HAP-1 (cell line): ENCODE data around the gene PPARGC1A.

Experiments used
- DNase-seq, 2 experiments: peaks; one replicate each; pipeline ENCODE4 v3.0.0-alpha.2; 2016 to 2020; ENCODE audit warnings: low spot score in 2 of 2
- H3K27me3 ChIP-seq: fragments of 250-450 bp; sonication (Bioruptor Pico); 2 replicates; pipeline ENCODE4 v1.5.1; 2020; ENCODE audit warnings: low read depth, mild to moderate bottlenecking, moderate library complexity
- H3K36me3 ChIP-seq: fragments of 250-450 bp; sonication (Bioruptor Pico); replicated peaks from 2 replicates; pipeline ENCODE4 v1.5.1; 2020; ENCODE audit warnings: mild to moderate bottlenecking
- H3K4me1 ChIP-seq: fragments of 250-450 bp; sonication (Bioruptor Pico); 2 replicates; pipeline ENCODE4 v1.5.1; 2020; ENCODE audit warnings: mild to moderate bottlenecking
- H3K4me3 ChIP-seq: fragments of 250-450 bp; sonication (Bioruptor Pico); 2 replicates; pipeline ENCODE4 v1.5.1; 2020; ENCODE audit warnings: mild to moderate bottlenecking, moderate library complexity
- H3K9me3 ChIP-seq: fragments of 250-450 bp; sonication (Bioruptor Pico); 2 replicates; pipeline ENCODE4 v1.5.1; 2020; ENCODE audit warnings: mild to moderate bottlenecking, moderate library complexity
- in situ Hi-C: fragments of 300-500 bp; cut with MboI; formaldehyde crosslinking; loops from 3 replicates; pipeline ENCODE4 v1.14.3; 2020; ENCODE audit warnings: low sequenced_read_pairs, inconsistent platforms, mixed read lengths

The PPARGC1A gene, protein sequence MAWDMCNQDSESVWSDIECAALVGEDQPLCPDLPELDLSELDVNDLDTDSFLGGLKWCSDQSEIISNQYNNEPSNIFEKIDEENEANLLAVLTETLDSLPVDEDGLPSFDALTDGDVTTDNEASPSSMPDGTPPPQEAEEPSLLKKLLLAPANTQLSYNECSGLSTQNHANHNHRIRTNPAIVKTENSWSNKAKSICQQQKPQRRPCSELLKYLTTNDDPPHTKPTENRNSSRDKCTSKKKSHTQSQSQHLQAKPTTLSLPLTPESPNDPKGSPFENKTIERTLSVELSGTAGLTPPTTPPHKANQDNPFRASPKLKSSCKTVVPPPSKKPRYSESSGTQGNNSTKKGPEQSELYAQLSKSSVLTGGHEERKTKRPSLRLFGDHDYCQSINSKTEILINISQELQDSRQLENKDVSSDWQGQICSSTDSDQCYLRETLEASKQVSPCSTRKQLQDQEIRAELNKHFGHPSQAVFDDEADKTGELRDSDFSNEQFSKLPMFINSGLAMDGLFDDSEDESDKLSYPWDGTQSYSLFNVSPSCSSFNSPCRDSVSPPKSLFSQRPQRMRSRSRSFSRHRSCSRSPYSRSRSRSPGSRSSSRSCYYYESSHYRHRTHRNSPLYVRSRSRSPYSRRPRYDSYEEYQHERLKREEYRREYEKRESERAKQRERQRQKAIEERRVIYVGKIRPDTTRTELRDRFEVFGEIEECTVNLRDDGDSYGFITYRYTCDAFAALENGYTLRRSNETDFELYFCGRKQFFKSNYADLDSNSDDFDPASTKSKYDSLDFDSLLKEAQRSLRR

DNA sequence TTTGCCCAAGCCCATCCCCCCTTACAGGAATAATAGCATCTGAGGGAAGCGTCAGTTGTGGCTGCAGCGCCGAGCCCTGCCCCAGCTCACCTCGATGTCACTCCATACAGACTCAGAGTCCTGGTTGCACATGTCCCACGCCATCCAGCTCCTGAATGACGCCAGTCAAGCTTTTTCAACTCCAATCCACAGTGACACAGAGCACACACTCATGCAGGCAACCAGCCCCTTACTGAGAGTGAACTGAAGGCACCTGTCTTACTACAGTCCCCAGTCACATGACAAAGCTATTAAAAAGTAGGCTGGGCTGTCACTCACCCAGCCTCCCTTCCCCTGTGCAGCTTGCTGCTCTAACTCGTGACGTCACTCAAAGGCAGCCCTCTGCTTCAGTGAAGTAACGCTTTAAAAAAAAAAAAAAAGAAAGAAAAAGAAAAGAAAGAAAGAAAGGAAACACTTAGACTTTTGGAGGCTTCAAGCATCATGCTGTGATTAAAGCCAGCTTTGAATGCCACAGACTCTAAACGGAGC is at the start of gene PPARGC1A:
TSS of gene PPARGC1A (minus strand) at position 234 of the 528 bp plus-strand sequence. CDS start at position 144, 90 bp downstream.
- peak in 1 of 2 experiments; percentile 9 for DNase-seq

DNA sequence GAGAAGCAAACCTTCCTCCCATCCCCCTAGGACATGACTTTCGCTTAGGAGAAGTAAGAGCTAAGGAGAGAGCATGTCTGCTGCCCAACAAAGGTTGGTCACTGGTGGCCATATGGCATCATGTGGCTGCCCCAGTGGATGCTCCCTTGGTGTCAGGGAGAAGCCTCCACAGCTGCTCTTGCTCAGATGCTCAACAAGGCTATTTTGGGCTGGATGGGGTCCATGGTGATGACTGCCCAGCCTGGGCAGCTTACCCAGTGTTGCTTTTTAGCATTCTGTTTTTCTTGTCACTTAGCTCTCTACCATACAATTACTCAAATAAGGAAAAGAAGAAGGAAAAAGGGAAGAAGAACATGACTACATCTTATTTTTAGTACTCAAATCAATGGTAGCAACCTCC is 48.9 kb upstream of the PPARGC1A start:
- in situ Hi-C loops: no loop called here
- H3K4me1 ChIP-seq: no peaks in the 10 kb centered on the region

More for the DNA sequence above, at the start of gene PPARGC1A:
- H3K36me3 ChIP-seq: no peaks in the 10 kb centered on the region
- no peaks in the 10 kb centered on the region for H3K4me1 ChIP-seq
- in situ Hi-C loops: no loop called here
- H3K4me3 ChIP-seq: no peak within 1 kb of the TSS
- H3K27me3 ChIP-seq: peaks cover 2% of the 10 kb centered on the region; the same call in 1 of the 2 replicates
- no peaks in the 10 kb centered on the region for H3K9me3 ChIP-seq

DNA sequence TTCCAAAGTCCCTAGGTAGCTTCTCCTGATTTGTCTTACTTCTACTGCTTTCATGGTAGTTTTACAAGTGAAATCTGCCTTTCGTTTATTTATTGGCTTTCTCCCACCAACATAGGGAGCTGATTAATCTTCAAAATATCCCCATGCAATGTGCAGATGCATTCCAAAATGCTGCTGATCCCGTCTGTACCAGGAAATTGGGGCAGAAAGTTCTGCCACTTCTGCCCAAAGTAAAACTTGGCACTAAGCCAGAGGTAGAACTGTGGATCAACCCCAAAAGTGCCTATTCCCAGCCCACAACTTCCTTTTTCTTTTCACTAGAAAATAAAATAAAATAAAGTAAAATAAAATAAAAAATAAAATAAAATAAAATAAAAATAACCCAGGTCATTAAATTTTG is 47.3 kb upstream of the PPARGC1A start:
- H3K4me1 ChIP-seq: no peaks in the 10 kb centered on the region
- no peak for DNase-seq
- H3K4me3 ChIP-seq: no peak overlapping the region
- in situ Hi-C loops: no loop called here
- H3K36me3 ChIP-seq: no peaks in the 10 kb centered on the region
- no peaks in the 10 kb centered on the region for H3K9me3 ChIP-seq
- H3K27me3 ChIP-seq: no peaks in the 10 kb centered on the region

More for the DNA sequence above, 48.9 kb upstream of the PPARGC1A start:
- no peaks in the 10 kb centered on the region for H3K9me3 ChIP-seq
- H3K27me3 ChIP-seq: no peaks in the 10 kb centered on the region
- H3K36me3 ChIP-seq: no peaks in the 10 kb centered on the region
- H3K4me3 ChIP-seq: no peak overlapping the region
- no peak for DNase-seq

- DNase-seq: no peak
- Histone ChIP-seq H3K9me3 (no peaks in the 10 kb centered on the region), H3K4me1 (no peaks in the 10 kb centered on the region), H3K27me3 (no peaks in the 10 kb centered on the region), H3K4me3 (no peak overlapping the region), H3K36me3 (no peaks in the 10 kb centered on the region)
- in situ Hi-C loops: no loop called here
These were observed 45.1 kb upstream of the PPARGC1A start for GRCh38 chr4:23934915-23935314.

- H3K4me3 ChIP-seq: no peak overlapping the region
- no peaks in the 10 kb centered on the region for H3K9me3 ChIP-seq
- DNase-seq: no peak
- in situ Hi-C loops: no loop called here
- no peaks in the 10 kb centered on the region for H3K4me1 ChIP-seq
- no peaks in the 10 kb centered on the region for H3K36me3 ChIP-seq
- H3K27me3 ChIP-seq: no peaks in the 10 kb centered on the region
These were observed 44.4 kb upstream of the PPARGC1A start for GRCh38 chr4:23934223-23934622.

DNA sequence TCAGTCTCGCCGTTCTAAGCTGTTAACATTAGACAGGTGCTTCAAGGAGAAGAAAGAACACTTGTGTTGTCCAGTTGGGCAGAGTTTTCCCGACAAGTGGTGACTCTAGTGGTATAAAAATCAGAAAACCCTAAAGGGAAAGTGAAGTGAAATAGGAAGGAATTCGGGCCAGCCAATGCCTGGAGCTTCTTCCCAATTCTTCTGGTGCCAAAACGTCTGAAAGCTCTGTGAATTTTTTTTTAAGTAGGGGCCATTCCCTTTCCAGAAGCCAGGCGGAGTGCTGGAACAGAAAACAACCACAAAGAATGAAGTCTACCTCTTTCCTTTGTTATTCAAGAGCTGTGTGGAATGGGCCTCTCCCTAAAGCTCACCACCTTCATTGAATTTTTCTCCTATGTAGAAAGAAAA is 43.1 kb upstream of the PPARGC1A start:
- in situ Hi-C loops: no loop called here
- Histone ChIP-seq H3K36me3 (no peaks in the 10 kb centered on the region), H3K27me3 (no peaks in the 10 kb centered on the region), H3K4me3 (no peak overlapping the region), H3K4me1 (no peaks in the 10 kb centered on the region), H3K9me3 (no peaks in the 10 kb centered on the region)
- no peak for DNase-seq

DNA sequence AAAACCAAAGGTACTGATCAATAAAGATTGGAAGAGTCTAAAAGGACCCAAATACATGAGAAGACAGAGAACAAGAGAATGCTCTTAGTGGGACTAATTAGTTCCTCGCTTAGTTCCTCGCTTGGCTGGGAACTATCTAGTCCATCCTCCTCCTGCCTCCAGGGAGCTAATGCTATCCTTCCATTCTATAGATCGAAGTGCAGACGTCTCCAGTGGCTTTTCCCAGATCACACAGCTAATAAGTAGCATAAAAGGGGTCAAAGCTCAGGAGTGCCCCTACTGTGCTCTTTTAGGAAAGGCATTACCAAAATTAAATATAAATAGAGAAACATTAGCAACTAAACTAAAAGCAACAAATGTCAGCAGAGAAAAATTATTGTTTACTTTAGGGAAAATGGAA is 42.3 kb upstream of the PPARGC1A start:
- H3K36me3 ChIP-seq: no peaks in the 10 kb centered on the region
- H3K4me3 ChIP-seq: no peak overlapping the region
- no peaks in the 10 kb centered on the region for H3K9me3 ChIP-seq
- in situ Hi-C loops: no loop called here
- H3K4me1 ChIP-seq: no peaks in the 10 kb centered on the region
- H3K27me3 ChIP-seq: no peaks in the 10 kb centered on the region
- no peak for DNase-seq

DNA sequence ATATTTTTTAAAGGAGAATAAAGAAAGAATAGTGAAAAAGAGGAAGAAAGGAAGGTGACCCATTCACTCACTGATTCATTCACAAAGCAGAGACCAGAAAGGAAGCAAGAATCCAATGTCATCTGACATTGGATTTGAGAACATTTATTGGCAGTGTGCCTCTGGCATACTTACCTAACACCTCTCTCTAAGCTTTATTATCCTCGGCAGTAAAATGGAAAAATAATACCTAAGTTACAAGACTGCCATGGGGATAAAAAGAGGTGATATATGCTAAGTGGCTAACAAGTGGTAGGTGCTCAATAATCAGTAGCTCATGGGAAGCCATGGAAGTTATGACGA is 41.6 kb upstream of the PPARGC1A start:
- H3K4me1 ChIP-seq: no peaks in the 10 kb centered on the region
- in situ Hi-C loops: no loop called here
- H3K9me3 ChIP-seq: no peaks in the 10 kb centered on the region
- no peaks in the 10 kb centered on the region for H3K27me3 ChIP-seq
- no peaks in the 10 kb centered on the region for H3K36me3 ChIP-seq
- no peak overlapping the region for H3K4me3 ChIP-seq
- DNase-seq: no peak

DNA sequence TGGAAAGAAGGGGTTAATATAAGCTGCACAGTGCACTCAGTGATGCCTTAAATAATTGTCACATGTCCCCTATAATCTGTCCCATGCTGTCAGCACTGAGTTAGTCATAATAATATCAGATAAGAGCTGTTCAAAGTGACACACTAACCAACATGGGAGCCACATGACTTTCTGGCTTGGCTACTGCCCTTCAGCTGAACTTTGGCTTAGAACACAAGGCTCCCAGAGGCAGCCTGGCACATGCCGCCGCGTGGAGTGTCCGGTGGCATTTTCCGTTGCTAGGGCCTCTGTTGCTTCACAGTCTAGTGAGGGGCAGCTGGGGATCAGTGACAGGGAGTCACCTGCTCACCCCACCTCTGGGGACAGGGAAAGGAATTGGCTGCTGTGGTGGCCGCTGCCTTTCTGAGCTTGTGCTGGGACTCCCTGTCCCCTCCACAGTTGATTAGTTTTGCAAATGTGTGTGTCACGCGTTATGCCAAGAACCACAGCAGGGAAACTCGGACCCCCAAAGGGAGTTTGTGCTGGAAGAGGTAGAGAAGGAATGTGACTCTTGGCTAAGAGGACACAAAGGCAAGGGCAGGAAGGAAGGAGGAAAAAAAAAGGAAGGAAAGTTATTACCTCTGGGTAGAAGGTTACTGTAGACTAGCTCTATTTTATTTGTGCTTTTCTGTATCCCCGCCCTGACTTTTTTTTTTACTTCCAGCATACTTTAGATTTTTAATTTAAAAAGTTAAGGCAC is 41.1 kb upstream of the PPARGC1A start:
- Histone ChIP-seq H3K4me3 (no peak overlapping the region), H3K27me3 (no peaks in the 10 kb centered on the region), H3K4me1 (no peaks in the 10 kb centered on the region), H3K36me3 (no peaks in the 10 kb centered on the region), H3K9me3 (no peaks in the 10 kb centered on the region)
- no peak for DNase-seq
- in situ Hi-C loops: no loop called here

GRCh38 chr4:23929248-23929647 is 39.4 kb upstream of the PPARGC1A start:
- Histone ChIP-seq H3K4me1 (no peaks in the 10 kb centered on the region), H3K36me3 (no peaks in the 10 kb centered on the region)
- in situ Hi-C loops: no loop called here

GRCh38 chr4:23924556-23924955 is 34.7 kb upstream of the PPARGC1A start:
- Histone ChIP-seq H3K4me1 (no peaks in the 10 kb centered on the region), H3K9me3 (no peaks in the 10 kb centered on the region), H3K36me3 (no peaks in the 10 kb centered on the region), H3K4me3 (no peak overlapping the region), H3K27me3 (no peaks in the 10 kb centered on the region)
- DNase-seq: no peak
- in situ Hi-C loops: no loop called here

More at GRCh38 chr4:23929248-23929647, 39.4 kb upstream of the PPARGC1A start:
- H3K9me3 ChIP-seq: no peaks in the 10 kb centered on the region
- DNase-seq: no peak
- H3K27me3 ChIP-seq: no peaks in the 10 kb centered on the region
- H3K4me3 ChIP-seq: no peak overlapping the region

DNA sequence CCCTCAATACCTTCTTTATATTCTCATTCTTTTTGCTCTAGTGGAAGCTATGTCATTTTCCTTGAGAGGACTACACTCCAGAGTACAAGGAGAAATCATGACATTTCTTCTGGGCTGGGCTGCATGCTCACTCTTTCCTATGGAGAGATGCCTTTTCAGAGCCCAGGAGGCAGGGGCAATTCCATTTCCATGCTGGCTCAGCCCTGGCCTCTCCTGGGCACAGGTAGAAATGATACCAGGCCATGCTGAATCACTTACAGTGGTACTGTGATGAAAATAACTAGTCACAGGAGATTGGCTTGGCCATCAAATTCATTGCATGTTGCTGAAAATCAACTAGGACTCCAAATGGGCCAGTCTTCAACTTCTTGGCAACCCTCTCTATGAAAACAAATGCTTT is 34.0 kb upstream of the PPARGC1A start:
- in situ Hi-C loops: no loop called here
- Histone ChIP-seq H3K9me3 (no peaks in the 10 kb centered on the region), H3K36me3 (no peaks in the 10 kb centered on the region), H3K27me3 (no peaks in the 10 kb centered on the region), H3K4me1 (no peaks in the 10 kb centered on the region), H3K4me3 (no peak overlapping the region)
- DNase-seq: no peak

GRCh38 chr4:23923141-23923540 is 33.3 kb upstream of the PPARGC1A start:
- DNase-seq: no peak
- no peaks in the 10 kb centered on the region for H3K4me1 ChIP-seq
- in situ Hi-C loops: no loop called here

More at GRCh38 chr4:23923141-23923540, 33.3 kb upstream of the PPARGC1A start:
- Histone ChIP-seq H3K4me3 (no peak overlapping the region), H3K36me3 (no peaks in the 10 kb centered on the region), H3K9me3 (no peaks in the 10 kb centered on the region), H3K27me3 (no peaks in the 10 kb centered on the region)
